GM21526 (cell line): Measurements from ENCODE around the gene MINDY4.
"Not testable (repeated sequence)": the region's sequence is repeated elsewhere in the genome, so short reads cannot be mapped to it uniquely, and the experiment has no call there.

Experiments used
- ATAC-seq: cut with Tn5 transposase; IDR thresholded peaks from one replicate; pipeline ENCODE4 v1.9.1; 2021; ENCODE audit warnings: moderate library complexity; ENCODE audit not compliant: unreplicated experiment, low FRiP score

MINDY4 gene

DNA sequence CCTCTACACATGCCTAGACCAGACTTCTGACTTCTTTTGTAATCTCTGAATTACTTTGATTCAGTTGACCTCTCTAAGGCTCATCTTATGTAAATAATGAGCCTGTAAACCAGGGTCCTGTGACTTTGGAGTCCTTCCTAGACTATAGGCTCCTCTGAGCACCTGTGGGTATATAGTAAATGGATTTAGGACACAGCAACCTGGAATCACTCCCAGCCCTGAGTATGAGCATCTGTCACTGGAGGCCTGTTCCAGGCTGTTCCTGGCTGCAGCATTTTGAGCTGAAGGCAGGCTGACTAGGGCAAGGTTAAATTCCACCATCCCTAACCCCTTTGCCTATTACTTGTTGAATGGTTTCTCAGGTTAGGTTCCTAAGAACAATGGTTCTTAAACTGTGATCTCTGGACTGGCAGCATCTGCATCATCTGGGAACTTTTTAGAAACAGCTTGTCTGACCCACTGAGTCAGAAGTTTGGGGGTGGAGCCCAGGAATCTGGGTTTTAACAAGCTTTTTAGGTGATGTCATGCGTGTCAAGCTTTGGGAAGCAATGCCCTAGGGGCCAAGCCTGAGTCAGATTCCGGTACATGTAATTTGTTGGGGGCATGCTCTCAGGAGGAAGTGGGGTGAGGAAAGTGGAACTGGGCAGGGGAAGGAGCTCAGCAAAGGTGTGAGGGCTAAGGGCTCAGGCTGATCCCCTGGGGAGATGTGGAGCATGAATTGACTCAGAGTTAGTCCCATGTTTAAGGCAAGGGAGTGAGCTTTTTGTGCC, 28.2 kb downstream of the MINDY4 start:
- ATAC-seq: peak; percentile 69

DNA sequence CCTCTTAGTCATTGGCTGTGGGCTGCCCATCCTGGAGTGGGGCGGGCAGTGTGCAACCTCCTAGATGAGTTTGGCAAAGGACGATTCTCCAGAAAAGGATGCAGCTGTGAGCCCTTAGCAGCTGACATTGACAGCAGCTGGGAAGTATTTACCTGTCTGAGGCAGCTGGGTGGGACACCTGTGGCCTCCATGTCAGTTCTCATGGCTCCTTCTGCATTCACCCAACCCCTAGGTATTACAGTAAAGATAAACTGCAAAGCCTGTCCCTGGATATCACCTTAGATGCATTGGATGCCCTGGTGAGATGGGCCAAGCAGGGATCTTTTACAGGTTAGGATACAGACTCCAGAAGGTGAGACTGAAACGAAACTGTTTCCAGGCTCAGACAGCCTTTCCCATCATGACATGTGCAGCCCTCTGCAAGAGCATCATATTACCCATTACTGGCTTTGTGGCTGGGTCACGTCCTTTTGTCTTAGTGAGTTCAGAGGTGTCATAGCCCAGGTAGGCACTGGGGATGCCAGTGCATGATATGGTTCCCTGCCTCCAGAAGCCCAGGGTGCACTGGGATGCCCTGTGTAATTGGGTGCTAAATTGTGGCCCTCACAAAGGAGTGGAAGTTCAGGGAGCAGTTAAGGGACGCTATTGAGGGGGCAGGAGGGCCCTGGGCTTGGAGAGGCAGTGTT, 28.9 kb downstream of the MINDY4 start:
- no peak for ATAC-seq

DNA sequence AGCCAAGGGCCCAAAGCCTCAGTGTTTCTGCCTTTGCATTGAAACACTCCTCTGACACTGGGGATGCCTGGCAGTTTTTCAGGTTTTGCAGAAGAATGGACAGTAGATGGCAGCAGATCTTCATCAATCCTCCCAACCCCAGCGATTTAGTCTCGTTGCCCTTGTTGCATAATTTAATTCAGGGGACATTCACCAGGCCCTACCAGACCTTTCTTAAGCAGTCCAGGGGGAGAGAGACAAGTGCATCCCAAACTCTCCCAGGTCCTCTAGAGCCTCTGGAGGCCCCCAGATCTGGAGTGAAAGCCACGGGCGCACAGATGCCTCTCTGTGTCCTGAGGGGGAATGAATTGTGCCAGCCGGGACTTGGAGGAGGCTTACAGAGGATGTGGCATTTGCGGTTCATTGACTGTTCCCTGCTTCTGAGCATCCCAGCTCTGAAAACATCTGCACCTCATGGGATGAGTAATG, 29.6 kb downstream of the MINDY4 start:
- ATAC-seq: peak; percentile 35

DNA sequence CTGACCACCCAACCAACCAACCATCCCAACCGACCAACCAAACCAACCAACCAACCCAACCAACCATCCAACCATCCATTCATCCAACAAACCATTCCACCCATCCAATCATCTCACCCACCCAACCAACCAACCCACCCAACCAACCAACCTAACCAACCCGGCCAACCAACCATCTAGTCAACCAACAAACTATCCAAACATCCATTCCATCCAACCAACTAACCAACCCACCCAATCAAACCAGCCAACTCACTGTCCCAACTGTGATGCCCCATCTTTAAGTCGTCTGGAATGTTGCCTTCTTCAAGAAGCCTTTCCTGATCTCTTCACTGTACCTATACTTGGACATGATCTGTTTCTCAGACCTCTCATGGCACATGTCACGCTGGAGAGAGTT, 31.6 kb downstream of the MINDY4 start:
- ATAC-seq: no peak

DNA sequence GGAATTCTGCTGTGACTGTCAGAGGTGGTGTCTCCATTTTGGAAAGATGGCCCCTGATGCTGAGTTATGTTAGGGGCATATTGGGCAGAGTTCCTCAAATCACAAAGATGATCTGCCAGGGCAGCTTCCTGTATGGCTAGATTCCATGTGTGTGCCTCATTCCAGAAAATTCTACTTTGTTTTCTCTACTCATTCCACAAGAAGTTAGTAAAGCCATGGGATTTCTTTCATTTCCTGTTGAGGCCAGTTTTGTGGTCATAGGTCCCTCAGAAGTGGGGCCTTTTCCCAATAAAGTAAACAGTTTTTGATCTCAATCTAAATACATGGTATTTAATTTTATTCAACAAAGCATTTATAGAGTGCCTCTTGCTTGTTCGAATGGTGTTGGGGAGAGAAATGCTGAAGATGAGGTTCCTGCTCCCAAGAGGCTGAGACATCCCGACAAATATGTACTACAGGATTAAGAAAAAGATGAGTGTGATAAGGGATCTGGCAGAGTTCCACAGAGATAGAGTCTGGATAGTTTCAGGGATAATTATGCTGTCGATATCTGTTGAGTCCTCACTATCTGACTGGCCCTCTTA, 33.0 kb downstream of the MINDY4 start:
- no peak for ATAC-seq

DNA sequence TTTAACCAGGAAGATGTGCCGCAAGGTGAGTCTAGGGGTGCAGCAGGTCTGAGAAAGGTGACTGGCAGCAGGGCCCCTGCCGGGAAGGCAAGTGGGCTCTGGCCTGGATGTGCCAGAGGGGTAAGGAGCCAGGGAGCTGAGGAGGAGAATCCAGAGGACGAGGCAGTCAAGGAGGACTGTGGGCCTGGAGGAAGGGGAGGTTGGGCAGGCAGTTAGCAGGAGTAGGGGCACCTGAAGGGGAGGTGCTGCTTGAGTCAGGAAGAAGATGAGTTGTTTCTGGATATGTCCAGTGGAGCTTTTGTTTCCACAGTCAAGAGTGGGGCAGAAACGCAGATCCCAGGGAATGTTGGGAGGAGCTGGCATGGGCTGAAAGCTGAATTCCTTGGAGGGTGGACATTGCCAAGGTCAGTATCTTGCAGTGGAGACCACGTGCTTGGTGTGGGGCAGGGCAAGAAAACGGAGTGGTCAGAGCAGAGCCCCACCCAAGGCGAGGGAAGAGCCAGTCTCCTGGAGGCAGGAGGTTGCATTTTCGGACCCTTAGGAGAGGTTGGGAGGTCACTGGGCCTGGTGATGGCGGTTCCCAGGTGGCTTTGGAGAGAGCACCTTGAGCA, 34.0 kb downstream of the MINDY4 start:
- ATAC-seq: no peak

DNA sequence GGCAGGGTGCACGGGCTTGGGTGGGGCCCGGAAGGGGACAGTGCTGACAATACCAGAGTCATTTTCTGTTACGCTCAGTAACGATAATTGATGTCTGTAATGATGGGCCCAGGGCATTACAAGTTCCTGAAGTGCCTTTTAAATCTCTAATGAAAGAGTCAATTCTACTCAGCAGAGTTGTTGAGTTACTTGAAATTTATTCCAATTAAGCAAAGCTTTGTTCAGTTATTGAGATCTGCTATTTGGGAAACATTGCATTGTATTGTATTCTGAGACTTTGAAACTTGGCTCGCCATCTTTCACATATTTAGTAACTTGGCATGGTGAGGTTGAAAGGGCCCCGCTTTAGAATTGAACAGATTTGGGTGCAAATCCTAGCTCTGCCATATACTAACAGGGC, 34.7 kb downstream of the MINDY4 start:
- no peak for ATAC-seq

DNA sequence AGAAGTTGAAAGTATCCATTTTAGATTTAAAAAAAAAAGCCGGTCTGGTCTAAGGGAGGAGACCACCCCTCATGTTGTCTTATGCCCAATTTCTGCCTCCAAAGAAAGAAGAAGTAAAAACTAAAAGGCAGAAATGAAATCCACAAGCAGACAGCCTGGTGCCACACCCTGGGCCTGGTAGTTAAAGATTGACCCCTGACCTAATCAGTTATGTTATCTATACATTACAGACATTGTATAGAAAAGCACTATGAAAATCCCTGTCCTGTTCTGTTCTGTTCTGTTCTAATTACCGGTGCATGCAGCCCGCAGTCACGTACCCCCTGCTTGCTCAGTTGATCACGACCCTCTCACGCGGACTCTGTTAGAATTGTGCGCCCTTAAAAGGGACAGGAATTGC, 36.3 kb downstream of the MINDY4 start:
- ATAC-seq: not testable (repeated sequence)

DNA sequence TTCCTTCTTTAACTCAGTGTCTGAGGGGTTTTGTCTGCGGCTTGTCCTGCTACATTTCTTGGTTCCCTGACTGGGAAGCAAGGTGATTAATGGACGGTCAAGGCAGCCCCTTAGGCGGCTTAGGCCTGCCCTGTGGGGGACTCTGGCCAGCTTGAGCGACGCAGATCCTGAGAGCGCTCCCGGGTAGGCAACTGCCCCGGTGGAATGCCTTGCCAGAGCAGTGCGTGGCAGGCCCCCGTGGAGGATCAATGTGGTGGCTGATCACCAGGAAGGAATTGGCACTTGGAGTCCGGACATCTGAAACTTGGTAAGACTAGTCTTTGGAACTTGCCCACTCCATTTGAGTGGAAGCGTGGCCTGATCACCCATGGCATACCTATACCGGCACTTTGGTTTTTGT, 36.7 kb downstream of the MINDY4 start:
- ATAC-seq: not testable (repeated sequence)

DNA sequence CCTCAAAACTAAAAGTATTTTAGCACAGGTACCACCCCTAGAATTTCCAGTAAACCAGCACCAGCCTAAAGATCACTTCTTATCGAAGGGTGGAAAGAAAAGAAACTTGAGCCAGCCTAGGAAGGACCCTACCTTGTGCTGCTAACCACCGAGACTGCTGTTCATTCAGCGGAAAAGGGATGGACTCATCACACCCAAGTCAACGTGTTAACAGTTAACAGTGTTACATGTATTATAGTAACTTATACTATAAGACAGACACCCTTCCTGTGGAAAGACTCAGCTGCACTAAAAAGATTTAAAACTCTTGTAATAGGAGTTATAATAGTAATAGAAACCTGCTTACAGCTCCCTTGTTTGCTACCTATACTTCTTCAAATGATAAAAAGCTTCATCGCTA, 39.8 kb downstream of the MINDY4 start:
- no peak for ATAC-seq

DNA sequence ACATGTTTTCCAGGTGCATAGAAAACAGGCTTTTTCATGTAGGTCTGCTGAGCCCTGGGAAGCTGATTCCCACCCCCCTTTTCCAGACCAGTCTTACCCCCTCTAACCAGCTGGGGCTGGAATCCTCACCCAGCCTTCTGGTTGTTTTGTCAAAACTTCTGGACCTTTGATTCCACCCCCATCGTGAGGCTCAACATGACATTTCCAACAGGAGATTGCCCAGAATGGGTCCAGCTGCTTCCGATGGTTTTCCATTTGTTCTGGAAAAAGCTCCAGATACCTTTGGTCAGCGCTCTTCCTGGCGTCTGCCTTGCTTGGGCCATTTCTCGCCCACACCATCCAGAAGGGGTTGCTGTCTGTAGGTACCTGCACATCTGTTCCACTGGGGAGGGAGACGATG, 41.5 kb downstream of the MINDY4 start:
- no peak for ATAC-seq

DNA sequence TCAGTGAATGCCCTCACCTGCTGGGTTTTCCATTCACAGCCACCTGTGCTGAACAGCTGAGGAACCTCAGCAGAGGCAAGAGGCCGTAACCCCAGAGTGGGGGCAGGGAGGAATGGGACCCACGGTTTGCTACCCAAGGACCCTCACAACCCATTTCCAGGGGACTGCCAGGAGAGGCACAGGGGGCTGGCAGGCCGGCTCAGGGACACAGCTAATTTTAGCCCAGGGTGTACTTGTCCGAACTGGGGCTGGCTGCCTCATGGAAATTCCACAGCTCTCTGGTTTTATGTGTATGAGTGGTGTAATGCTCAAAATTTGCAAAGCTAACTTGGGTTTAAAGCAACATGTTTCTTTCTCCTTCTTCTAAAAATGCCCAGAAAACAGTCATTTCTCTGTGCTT, 42.2 kb downstream of the MINDY4 start:
- no peak for ATAC-seq

DNA sequence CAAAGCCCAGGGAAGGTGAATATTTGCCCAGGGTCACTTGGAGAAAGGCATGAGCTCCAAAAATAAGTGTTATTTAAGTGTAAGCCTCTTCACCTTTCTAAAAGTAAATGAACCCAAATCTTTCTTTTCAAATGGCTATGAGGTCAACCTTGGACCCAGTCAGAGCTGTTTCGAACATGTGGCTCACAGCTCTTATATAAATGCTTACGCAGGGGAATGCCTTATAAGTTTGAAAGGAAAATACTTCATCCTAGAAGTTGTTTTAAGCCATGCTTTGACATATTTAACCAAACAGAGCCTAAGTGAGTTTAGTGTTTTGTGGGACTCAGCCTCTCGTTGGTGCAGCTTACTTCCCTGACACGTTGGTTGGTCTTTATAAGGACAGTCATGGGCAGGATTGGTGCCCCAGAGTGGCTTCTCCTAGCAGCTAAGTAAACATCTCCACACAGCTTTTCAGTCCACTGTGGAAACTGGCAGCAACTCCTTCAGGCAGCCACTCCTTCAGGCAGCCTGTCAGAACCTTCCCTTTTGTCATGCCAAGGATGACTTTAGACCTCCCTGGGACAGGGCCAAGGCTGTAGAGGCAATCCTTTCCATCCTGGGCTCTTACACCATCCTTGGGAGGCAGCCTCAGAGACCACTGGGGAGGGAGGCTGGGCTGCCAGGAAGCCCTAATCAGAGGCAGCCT, 43.6 kb downstream of the MINDY4 start:
- no peak for ATAC-seq

DNA sequence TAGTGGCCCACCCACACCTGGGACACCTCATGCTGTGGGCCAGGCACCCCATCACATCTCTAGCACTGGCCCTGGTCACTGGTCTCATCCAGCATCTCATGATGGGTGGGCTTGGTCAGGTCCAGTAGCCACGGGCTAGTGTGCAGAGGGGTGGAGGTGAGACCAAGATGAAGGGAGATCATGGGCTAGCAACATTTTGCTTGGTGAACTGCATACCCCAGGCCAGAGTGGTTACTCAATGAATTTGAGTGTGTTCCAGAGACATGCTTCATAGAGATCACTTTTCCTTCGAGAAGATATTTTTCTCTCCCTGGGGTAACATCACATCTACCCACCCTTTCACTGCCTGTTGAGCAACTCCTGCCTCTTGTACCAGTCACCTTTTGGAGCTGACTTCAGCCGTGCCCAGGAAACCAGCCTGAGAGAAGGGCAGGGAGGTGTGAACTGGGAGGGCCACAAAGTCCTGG, 44.2 kb downstream of the MINDY4 start:
- ATAC-seq: no peak

DNA sequence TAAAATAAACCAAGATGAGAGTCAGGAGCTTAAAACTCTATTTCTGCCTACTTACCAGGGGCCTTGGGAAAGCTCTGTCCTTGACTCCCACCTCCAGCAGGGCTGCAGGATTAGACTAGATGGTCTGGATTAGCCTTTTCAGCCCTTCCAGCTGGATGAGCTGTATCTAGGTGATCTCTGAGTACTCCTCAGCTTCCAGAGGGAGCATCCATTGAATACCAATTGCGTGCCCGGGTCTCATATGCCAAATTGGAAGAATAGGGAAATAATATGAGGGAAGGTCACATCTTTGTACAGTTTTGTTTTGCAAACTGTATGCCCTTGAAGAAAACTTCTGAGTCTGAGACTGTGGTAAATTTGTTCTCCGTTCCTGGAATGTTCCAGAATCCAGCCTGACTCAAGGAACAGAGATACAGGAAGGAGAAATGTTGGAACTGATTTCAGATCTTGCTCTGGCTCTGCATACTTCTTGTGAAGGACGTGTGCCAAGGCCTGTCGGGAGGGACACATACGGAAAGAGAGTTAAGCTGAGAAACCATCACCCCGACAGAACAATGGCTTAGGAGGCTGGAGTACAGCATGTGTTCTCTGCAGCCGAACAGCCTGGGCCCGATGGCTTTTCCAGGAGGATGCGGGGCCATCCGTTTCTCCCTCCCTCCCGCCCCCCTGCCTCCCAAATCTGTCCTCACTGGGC, 44.9 kb downstream of the MINDY4 start:
- ATAC-seq: no peak

DNA sequence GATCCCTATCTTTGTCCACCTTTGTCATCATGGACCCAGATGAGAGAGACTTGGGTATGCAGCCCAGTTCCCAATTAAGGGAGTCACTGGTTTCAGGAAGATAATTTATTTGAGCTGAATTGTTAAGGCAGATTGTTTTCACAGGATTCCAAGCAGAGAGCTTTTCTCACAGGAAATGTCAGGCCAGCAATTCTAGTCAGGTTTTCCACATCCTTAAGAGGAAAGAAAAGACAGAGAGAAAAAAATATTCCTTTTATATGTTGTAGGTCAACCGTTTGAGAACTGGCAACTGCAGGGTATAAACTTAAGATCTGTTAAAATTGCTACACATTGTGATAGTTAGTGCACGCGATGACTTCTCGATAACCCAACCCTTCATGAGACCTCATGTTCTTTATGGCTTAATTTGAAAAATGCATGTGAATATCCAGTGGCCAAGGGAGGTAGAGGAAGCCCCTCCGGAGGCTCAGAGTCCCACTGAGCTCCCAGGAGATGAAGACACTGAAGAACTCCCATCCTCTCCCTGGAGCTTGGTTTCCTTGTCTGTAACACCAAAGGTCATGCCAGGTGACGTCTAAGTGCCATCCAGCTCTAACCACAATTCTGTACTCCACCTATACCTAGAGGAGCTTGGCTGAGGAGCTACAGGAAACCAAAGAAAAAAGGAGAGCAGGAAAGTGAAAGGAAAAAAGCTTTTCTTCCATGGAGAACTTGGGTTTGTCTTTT, 45.6 kb downstream of the MINDY4 start:
- no peak for ATAC-seq

DNA sequence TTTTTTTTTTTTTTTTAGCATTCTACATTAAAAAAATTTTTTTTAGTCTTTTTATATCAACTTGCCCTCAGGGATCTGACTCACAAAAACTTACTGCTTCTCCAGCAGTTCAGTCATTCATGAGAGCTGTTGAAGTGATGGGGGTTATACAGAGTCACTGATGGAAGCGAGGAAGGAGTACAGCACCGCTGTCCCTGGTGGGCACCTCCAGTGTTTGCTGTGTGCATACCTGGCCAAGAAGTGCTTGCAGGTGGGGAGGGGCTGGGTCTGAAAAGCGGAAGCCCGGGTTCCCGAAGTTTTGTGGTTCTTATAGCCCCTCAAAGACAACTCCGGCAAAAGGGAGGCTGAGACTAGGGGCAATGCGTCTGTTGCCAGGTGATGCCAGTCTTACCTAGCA, 46.2 kb downstream of the MINDY4 start:
- no peak for ATAC-seq

DNA sequence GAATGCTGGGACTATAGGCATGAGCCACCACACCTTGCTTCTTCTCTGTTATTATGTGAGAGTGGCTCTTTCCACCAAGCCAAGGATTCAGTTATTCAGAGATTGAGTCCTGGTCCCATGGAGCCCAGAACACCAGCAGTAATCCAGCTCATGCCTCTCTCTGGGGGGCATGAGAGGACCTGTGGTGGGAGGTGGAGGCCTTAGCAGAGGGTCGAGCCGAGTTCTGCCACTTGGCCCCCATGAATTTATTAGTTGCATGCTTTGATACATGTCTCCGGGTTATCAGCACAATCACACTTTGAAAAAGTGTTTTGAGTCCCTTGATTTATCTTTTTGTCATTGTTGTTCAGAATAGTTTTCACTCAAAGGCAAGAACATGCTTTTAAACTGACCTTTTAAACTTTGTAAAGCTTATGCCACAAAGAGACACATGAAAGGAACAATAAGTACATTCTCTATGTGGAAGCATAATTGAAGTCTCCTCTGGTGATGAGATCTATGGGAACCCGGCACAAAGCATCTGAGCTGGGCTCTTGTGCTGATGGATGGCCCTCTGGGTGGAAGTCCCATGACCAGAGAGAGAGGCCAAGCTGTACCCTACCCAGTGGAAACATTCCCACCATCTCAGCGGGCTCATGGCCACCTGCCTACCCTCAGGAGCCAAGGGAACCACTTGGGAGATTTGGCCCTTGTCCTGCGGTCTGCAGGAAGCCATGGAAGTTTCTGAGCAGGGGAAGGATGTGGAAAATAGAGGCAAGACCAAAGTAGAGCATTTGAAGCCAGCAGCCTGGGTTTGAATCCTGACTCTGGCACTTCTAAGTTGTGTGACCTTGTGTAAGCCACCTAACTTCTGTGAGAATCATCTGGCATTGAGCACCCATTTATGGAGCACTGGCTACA, 53.9 kb downstream of the MINDY4 start:
- no peak for ATAC-seq
